Body of pancreas (tissue), 4 donors: ENCODE data around the gene KIF17.

Experiments used
- CTCF ChIP-seq, 7 experiments: fragments of 450-650 bp in 4 of 7; fragments of 200-600 bp in 3 of 7; sonication (generic) in 3 of 7; IDR thresholded peaks; one replicate each; pipeline ENCODE4 v1.5.1; 2016 to 2019; ENCODE audit warnings: antibody characterized with exemption in 7 of 7
- POLR2A ChIP-seq, 3 donors: fragments of 450-650 bp; IDR thresholded peaks; one replicate each; pipeline ENCODE4 v1.6.1; 2016; ENCODE audit warnings: antibody characterized with exemption in 3 of 3, mild to moderate bottlenecking in 2 of 3

GRCh38 chr1:20703124-20703756 lies 14.6 kb downstream of the KIF17 start:
- no peak for TF ChIP-seq CTCF (IDR thresholded peaks at IDR 0.05)
- TF ChIP-seq POLR2A (IDR thresholded peaks at IDR 0.05) = no peak
